ENCODE results near the gene S1PR5.
"Not testable (repeated sequence)": the region's sequence is repeated elsewhere in the genome, so short reads cannot be mapped to it uniquely, and the experiment has no call there.

S1PR5 gene

GRCh38 chr19:10553943-10554381 lies 36.7 kb upstream of the S1PR5 start:
- TF ChIP-seq POLR2A (IDR thresholded peaks at IDR 0.05; ENCODE audit: low read depth, low read length) (peak; percentile 42; the same call in 1 of the 2 replicates), TAF1 (IDR thresholded peaks at IDR 0.05; ENCODE audit: borderline replicate concordance, low read depth, low read length) (no peak)
- DNase-seq (ENCODE audit: insufficient read length): no peak
- FAIRE-seq: no peak

GRCh38 chr19:10553087-10553667 lies 35.9 kb upstream of the S1PR5 start:
- FAIRE-seq (no peak), DNase-seq (ENCODE audit: insufficient read length) (no peak)
- no peak for TF ChIP-seq POLR2A (IDR thresholded peaks at IDR 0.05; ENCODE audit: low read depth, low read length)
- TF ChIP-seq TAF1 (IDR thresholded peaks at IDR 0.05; ENCODE audit: borderline replicate concordance, low read depth, low read length): no peak
- no peak for TF ChIP-seq POLR2AphosphoS5 (IDR thresholded peaks at IDR 0.05; ENCODE audit: low read depth, low read length)

- DNase-seq (ENCODE audit: insufficient read length) (no peak), FAIRE-seq (peak; percentile 56)
- TF ChIP-seq POLR2AphosphoS5 (IDR thresholded peaks at IDR 0.05; ENCODE audit: low read depth, low read length): peak; percentile 66; the same call in 1 of the 2 replicates
- TF ChIP-seq TAF1 (IDR thresholded peaks at IDR 0.05; ENCODE audit: borderline replicate concordance, low read depth, low read length): no peak
- TF ChIP-seq POLR2A (IDR thresholded peaks at IDR 0.05; ENCODE audit: low read depth, low read length): peak; percentile 13; the same call in 1 of the 2 replicates
These were observed 35.3 kb upstream of the S1PR5 start for GRCh38 chr19:10552510-10553053.

GRCh38 chr19:10551698-10552301 lies 34.6 kb upstream of the S1PR5 start:
- DNase-seq (ENCODE audit: insufficient read length) (no peak), FAIRE-seq (no peak)
- TF ChIP-seq TAF1 (IDR thresholded peaks at IDR 0.05; ENCODE audit: borderline replicate concordance, low read depth, low read length): no peak
- TF ChIP-seq POLR2AphosphoS5 (IDR thresholded peaks at IDR 0.05; ENCODE audit: low read depth, low read length): no peak
- TF ChIP-seq POLR2A (IDR thresholded peaks at IDR 0.05; ENCODE audit: low read depth, low read length): no peak

GRCh38 chr19:10551006-10551405 lies 33.8 kb upstream of the S1PR5 start:
- DNase-seq (ENCODE audit: insufficient read length); FAIRE-seq: not testable (repeated sequence)

- DNase-seq (ENCODE audit: insufficient read length): no peak
- TF ChIP-seq POLR2A (IDR thresholded peaks at IDR 0.05; ENCODE audit: low read depth, low read length): no peak
- TF ChIP-seq TAF1 (IDR thresholded peaks at IDR 0.05; ENCODE audit: borderline replicate concordance, low read depth, low read length): no peak
- no peak for TF ChIP-seq POLR2AphosphoS5 (IDR thresholded peaks at IDR 0.05; ENCODE audit: low read depth, low read length)
- FAIRE-seq: no peak
These were observed 33.1 kb upstream of the S1PR5 start for GRCh38 chr19:10550336-10550735.

GRCh38 chr19:10549733-10550132 lies 32.5 kb upstream of the S1PR5 start:
- FAIRE-seq (no peak), DNase-seq (ENCODE audit: insufficient read length) (no peak)
- TF ChIP-seq POLR2AphosphoS5 (IDR thresholded peaks at IDR 0.05; ENCODE audit: low read depth, low read length) (no peak), POLR2A (IDR thresholded peaks at IDR 0.05; ENCODE audit: low read depth, low read length) (no peak), TAF1 (IDR thresholded peaks at IDR 0.05; ENCODE audit: borderline replicate concordance, low read depth, low read length) (no peak)

GRCh38 chr19:10548746-10549276 lies 31.6 kb upstream of the S1PR5 start:
- DNase-seq (ENCODE audit: insufficient read length): no peak
- no peak for FAIRE-seq
- TF ChIP-seq TAF1 (IDR thresholded peaks at IDR 0.05; ENCODE audit: borderline replicate concordance, low read depth, low read length) (no peak), POLR2A (IDR thresholded peaks at IDR 0.05; ENCODE audit: low read depth, low read length) (no peak), POLR2AphosphoS5 (IDR thresholded peaks at IDR 0.05; ENCODE audit: low read depth, low read length) (no peak)

- no peak for FAIRE-seq
- TF ChIP-seq POLR2AphosphoS5 (IDR thresholded peaks at IDR 0.05; ENCODE audit: low read depth, low read length) (no peak), TAF1 (IDR thresholded peaks at IDR 0.05; ENCODE audit: borderline replicate concordance, low read depth, low read length) (no peak), POLR2A (IDR thresholded peaks at IDR 0.05; ENCODE audit: low read depth, low read length) (no peak)
- DNase-seq (ENCODE audit: insufficient read length): no peak
These were observed 29.6 kb upstream of the S1PR5 start for GRCh38 chr19:10546817-10547216.

- FAIRE-seq (no peak), DNase-seq (ENCODE audit: insufficient read length) (no peak)
- no peak for TF ChIP-seq POLR2AphosphoS5 (IDR thresholded peaks at IDR 0.05; ENCODE audit: low read depth, low read length)
- TF ChIP-seq TAF1 (IDR thresholded peaks at IDR 0.05; ENCODE audit: borderline replicate concordance, low read depth, low read length): no peak
- no peak for TF ChIP-seq POLR2A (IDR thresholded peaks at IDR 0.05; ENCODE audit: low read depth, low read length)
These were observed 27.6 kb upstream of the S1PR5 start for GRCh38 chr19:10544753-10545251.

- DNase-seq (ENCODE audit: insufficient read length) (no peak), FAIRE-seq (peak; percentile 75)
- no peak for TF ChIP-seq TAF1 (IDR thresholded peaks at IDR 0.05; ENCODE audit: borderline replicate concordance, low read depth, low read length)
- TF ChIP-seq POLR2AphosphoS5 (IDR thresholded peaks at IDR 0.05; ENCODE audit: low read depth, low read length): no peak
- TF ChIP-seq POLR2A (IDR thresholded peaks at IDR 0.05; ENCODE audit: low read depth, low read length): no peak
These were observed 27.1 kb upstream of the S1PR5 start for GRCh38 chr19:10544242-10544752.
